ENCODE results near the gene LEFTY2.
"Not testable (repeated sequence)": the region's sequence is repeated elsewhere in the genome, so short reads cannot be mapped to it uniquely, and the experiment has no call there.

Gene LEFTY2

GRCh38 chr1:225941187-225941941 is at the start of gene LEFTY2:
Gene LEFTY2 (minus strand): TSS chr1:225941220. CDS start chr1:225941140, 80 bp downstream.
- DNase-seq, result no peak

- no peak for DNase-seq
Measured at GRCh38 chr1:225987491-225988316, 46.7 kb upstream of the LEFTY2 start.

- DNase-seq, result no peak
Measured at GRCh38 chr1:225981714-225982113, 40.7 kb upstream of the LEFTY2 start.

- no peak for DNase-seq
Measured at GRCh38 chr1:225980005-225980836, 39.2 kb upstream of the LEFTY2 start.

GRCh38 chr1:225979421-225979820 is 38.4 kb upstream of the LEFTY2 start:
- no peak for DNase-seq

GRCh38 chr1:225977937-225978748 is 37.1 kb upstream of the LEFTY2 start:
- DNase-seq, result no peak

- DNase-seq, result not testable (repeated sequence)
Measured at GRCh38 chr1:225975146-225975545, 34.1 kb upstream of the LEFTY2 start.

- no peak for DNase-seq
Measured at GRCh38 chr1:225974454-225974853, 33.4 kb upstream of the LEFTY2 start.

- DNase-seq, result no peak
Measured at GRCh38 chr1:225973158-225973557, 32.1 kb upstream of the LEFTY2 start.

GRCh38 chr1:225972344-225973152 is 31.5 kb upstream of the LEFTY2 start:
- no peak for DNase-seq

- not testable (repeated sequence) for DNase-seq
Measured at GRCh38 chr1:225970592-225971157, 29.7 kb upstream of the LEFTY2 start.

- not testable (repeated sequence) for DNase-seq
Measured at GRCh38 chr1:225969751-225970150, 28.7 kb upstream of the LEFTY2 start.

GRCh38 chr1:225965231-225965630 is 24.2 kb upstream of the LEFTY2 start:
- DNase-seq, result no peak

- no peak for DNase-seq
Measured at GRCh38 chr1:225963735-225964530, 22.9 kb upstream of the LEFTY2 start.

GRCh38 chr1:225962440-225962975 is 21.5 kb upstream of the LEFTY2 start:
- peak; percentile 62 for DNase-seq

GRCh38 chr1:225961659-225962439 is 20.8 kb upstream of the LEFTY2 start:
- DNase-seq, result no peak

GRCh38 chr1:225958041-225958440 is 17.0 kb upstream of the LEFTY2 start:
- DNase-seq, result no peak

- no peak for DNase-seq
Measured at GRCh38 chr1:225954753-225955152, 13.7 kb upstream of the LEFTY2 start.

- DNase-seq, result no peak
Measured at GRCh38 chr1:225953315-225953714, 12.3 kb upstream of the LEFTY2 start.

Measured in activated gamma-delta T cell treated with Interleukin-2 at 50 U/mL for 16 hours (primary cell).